GM18870 (cell line): ENCODE results near the gene DSCAML1.

ENCODE experiments used
- ATAC-seq: cut with Tn5 transposase; IDR thresholded peaks from one replicate; pipeline ENCODE4 v1.9.1; 2021; ENCODE audit warnings: moderate library complexity; ENCODE audit not compliant: unreplicated experiment

DSCAML1 gene

DNA sequence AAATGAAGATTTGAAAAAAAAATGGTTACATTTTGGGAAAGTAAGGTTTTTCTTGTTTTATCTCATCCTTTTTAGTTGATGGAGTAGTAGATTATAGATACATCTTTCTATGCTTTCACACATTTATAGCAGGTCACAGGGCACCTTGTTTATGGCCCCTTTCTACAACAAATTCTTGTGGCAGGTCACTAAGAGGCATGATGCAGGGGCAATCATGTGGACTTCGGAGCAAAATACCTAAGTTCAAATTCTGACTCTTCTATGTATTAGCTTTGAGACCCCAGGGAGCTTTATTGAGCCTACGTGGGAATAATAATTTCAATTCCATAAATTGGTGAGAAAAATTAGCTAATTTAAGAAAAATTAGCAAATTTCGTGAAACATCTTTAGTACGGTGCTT is 177.4 kb downstream of the DSCAML1 start:
- ATAC-seq = no peak

DNA sequence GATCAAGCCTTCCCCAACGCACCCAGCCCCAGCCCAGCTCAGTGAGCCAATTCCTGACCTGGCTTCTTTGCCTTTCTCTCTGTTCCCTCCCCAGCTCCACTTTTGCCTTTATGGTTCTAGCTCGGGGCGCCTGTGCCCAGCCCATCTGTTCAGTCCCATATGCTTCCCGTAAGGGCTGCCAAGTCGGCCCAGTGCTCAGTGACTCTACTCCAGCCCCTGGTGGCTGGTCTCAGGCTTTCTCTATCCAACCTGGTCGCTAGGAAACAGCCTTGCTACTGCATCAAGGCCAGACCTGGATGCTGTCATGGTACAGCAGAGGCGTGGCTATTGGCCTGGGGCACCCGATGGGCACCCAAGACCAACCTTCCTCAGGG is 178.0 kb downstream of the DSCAML1 start:
- ATAC-seq = no peak

GRCh38 chr11:117618302-117618981 is 178.6 kb downstream of the DSCAML1 start:
- ATAC-seq = no peak

DNA sequence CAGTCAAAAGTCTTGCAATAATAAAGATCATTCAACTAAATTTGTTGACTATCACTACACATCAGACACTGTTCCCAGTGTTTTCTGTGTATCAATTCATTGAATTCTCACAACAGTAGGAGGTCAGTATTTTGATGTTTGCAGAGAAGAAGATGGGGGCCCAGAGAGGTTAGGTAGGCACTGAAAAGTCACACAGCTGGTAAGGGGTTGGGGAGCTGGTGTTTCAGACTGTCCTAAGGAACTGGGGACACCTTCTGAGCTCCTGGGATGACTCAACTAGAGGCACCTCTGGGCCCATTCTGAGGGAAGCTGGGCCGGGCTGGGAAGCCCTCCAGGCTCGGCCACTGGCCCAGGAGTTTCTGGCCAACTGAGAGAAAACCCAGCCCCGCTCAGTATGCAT is 180.0 kb downstream of the DSCAML1 start:
- no peak for ATAC-seq

DNA sequence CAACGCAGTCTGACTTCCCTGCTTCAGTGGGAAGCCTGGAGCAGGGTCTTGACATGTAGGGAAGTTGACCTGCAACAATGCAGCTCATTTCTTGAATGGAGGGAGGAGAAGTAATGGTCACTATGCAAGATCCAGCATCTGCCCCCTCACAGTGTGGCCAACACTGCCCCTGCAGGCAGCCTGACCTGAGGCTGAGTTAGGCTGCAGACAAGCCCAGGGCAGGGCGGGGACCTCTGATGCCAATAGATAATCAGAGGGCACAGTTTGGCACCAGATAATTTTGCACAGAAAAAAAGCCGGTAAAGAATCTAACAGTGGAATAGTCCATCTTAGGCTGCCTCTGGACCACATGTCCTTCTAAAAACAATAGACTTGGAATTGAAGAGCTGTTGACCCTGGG is 182.3 kb downstream of the DSCAML1 start:
- ATAC-seq = no peak

DNA sequence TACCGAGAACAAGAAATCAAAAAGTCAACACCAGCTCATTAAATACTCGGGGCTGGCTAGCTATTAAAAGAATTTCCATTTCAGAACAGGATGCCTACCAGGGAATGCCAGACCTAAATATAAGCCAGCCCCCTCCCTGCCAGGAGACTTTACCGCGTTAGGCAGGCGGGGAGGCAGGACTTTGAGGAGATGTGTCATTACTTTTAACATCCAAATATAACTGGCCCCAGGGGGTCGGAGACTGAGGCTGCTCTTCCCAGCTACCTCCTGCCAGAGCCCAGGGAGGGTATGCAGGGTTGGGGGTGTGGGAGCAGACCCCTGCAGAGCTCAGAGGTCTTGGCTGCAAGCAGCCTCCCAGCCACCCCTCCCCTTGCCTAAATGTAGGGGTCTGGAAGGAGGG is 183.5 kb downstream of the DSCAML1 start:
- ATAC-seq = no peak

DNA sequence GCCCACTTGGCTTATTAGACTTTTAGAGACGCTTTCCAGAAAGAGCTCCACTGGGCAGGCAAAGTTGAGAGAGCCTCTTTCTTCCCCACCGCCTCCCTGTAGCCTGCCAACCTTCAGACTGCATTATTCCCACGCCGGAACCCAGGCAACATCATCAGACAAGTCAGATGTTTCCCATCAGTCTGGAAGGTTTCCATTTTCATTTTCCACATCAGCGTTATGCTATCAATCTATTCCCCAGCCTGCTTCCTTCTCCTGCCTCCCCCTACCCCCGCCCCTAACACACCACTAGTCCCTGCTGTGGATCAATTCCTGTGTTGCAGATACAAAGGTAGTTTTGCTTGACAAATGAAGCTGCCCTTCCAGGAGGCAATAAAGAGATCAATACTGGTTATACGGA is 184.8 kb downstream of the DSCAML1 start:
- no peak for ATAC-seq

GRCh38 chr11:117610901-117611300 is 186.1 kb downstream of the DSCAML1 start:
- ATAC-seq = no peak

DNA sequence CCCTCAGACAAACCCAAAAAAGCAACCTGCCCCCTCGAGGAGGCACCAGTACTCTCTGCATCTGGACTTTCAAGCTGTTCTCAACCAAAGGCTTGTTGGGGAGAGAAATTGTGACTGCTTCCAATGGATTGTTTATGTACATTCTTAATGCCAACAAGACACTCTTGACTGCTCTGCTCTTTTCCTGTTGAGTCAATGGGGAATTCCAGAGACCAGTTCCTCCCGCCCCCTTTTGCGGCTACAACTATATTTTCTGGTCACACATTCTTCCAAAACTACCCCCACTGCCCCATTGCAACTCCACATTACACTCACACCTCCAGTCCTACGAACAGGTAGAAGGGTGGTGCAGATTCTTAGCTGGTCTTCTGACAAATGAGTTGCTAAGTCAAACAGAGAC is 187.0 kb downstream of the DSCAML1 start:
- ATAC-seq = no peak

GRCh38 chr11:117607449-117607848 is 189.6 kb downstream of the DSCAML1 start:
- no peak for ATAC-seq

DNA sequence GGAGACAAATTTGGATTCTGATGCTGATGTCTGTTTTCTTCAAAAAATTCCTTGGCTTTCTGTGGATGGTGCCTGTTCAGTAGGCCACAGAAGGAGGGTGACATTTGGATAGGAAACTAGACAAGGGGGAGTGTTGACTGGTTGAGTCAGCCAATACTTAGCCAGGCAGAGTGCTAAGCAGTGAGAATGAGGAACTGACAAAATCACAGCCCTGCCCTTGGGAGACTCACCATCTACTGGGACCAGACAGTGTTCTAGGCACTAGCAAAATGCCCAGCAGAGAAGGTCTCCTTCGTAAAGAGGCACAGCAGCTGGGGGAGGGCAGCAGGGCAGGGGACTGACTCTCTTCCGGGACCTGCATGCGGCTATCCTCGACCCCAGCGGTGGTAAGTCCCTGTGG is 190.2 kb downstream of the DSCAML1 start:
- ATAC-seq = no peak

DNA sequence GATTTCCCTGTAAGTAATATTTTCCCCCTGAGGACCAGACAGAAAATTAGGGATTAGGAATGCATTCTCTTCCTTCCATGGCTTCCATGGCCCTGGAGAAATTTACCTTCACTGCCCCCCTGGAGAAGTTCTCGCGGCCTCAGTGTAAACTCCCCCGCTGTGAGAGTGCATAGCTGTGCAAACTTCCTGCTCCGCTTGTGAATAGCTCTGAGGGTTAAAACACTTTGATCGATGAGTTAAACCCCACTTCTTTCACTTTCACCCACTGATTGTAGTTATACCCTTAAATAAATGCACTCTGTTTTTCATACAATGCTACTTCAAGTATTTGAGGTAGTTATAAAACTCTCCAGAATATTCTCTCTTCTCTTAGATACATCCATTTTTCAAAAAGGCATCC is 190.8 kb downstream of the DSCAML1 start:
- peak; percentile 50 for ATAC-seq

- no peak for ATAC-seq
Observed at GRCh38 chr11:117605331-117605730, 191.7 kb downstream of the DSCAML1 start.

DNA sequence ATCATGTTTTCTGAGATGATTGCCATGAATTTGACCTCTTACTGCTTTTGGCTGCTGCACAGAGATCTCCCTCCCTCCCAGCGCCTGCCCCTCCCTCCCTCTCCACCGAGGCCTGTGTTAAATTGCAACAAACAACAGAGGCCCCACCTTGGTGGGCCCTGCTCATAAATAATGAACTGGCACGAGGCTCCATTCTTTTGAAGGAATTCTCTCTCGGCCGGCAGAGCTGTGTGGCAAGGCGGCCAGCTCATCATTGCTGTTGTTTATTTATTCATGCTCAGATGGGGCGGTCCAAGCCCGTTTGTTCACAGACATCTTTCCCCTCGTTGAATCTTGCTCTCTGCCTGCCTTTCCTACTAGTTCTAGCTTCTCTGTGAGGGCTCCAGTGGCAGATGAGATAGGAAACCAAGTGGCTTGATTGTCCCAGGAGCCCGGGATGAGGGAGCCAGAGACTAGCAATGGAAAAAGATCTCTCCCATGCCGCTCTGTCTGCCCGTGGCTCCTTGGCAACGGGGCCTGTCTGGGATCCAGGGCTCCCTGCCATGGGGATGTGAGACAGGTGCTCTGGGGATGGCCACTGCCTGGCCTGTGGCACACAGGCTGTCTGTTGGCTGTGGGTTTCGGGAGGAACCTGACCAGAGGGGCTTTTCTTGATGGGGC is 192.6 kb downstream of the DSCAML1 start:
- no peak for ATAC-seq

DNA sequence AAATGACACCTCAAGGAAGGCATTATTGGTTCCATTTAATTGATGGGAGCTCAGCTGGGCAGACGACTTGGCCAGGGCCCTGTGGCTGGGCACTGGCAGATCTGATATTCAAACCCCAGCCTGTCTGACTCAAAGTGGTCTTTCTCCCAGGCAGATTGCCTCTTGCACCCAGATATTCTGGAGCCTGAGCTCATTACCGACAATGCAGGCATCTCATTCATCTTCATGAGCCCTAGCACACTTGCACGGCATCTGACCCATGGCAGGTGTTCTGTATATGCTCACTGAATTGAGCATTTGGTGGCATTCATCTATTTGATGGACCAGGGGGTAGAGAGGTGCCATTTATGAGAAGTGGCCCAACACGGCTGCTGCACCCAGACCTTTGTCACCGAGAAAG is 193.1 kb downstream of the DSCAML1 start:
- no peak for ATAC-seq

GRCh38 chr11:117601006-117601708 is 195.9 kb downstream of the DSCAML1 start:
- no peak for ATAC-seq

DNA sequence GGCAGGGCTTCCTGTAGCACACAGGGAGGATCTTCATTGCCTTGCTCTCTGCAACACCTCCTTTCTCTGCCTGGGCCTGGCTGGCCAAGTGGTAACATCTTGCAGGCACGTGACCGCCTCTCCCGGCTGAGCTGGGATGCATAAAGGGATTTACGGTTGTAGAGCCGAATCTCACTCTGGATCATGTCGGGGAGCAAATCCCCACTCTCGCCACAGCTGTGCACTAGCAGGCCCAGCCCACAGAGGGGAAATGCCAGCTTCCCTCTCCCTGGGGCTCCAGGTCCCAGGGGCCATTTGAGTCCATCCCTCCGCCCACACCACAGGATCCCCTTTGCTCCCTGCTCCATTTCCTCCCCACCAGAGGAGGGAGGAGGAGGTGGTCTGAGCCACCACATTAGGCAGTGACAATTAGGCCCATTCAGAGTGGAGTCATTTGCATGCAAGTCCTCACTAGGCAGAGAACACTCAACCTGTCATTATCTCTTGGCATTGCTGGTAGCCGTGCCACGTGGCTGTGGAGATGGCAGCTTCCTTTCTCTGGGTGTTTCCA is 196.7 kb downstream of the DSCAML1 start:
- no peak for ATAC-seq

DNA sequence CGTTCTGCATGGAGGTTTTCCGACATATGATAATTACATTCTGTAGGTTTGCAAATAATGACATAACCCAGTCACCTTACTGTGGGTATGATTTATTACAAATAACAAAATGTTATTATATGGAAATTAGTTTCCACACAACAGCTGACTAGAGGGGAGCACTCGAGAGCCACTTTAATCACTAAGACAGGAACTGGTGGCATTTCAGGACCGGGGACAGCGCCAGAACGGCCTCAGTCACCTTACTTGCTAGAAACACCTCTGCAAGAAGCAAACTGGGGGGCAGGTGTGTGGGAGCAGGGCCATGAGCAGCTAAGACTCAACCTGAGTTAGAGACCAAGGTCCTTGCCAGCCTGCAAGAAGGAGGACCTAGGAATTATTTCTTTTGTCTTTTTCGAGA is 199.9 kb downstream of the DSCAML1 start:
- ATAC-seq = no peak

DNA sequence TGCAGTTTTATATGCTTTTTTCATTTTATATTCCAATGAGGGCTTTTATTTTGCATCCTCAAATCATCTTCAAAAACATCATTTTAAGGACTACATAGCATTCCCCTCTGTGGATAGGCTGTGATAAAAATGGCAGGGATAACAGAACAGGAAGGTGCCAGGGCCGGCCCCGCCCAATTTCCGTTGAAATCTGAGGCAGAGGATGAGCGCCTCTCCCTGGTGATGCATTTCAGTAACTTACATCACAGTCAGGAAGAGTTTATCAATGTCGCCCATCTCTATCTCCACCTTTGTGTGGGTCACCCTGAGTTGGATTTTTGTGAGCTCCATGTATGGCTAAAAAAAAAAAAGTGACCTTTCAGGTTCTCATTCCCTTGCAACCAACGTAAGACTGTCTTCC is 201.6 kb downstream of the DSCAML1 start:
- no peak for ATAC-seq

- no peak for ATAC-seq
Observed at GRCh38 chr11:117594721-117595120, 202.3 kb downstream of the DSCAML1 start.

DNA sequence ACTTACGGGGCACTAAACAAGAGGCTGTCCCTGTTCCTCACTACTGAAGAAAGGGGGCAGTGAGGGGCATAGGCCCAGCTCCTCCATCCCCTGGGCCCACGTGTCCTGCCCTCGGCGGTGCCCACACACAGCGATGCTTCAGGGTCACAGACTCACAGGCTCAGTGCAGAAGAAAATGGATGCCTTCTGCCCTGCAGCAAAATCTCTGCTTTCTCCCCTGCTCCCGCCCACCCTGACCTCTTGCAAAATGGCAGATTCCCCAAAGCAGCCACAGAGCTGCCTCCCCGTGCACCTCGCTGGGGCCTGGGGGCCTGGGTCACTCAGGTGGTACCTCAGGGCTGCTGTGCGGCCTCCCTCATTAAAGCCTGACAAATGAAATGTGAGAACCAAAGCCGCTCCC is 204.0 kb downstream of the DSCAML1 start:
- no peak for ATAC-seq
